ENCODE measurements around the gene MSANTD1.

MSANTD1 gene

DNA sequence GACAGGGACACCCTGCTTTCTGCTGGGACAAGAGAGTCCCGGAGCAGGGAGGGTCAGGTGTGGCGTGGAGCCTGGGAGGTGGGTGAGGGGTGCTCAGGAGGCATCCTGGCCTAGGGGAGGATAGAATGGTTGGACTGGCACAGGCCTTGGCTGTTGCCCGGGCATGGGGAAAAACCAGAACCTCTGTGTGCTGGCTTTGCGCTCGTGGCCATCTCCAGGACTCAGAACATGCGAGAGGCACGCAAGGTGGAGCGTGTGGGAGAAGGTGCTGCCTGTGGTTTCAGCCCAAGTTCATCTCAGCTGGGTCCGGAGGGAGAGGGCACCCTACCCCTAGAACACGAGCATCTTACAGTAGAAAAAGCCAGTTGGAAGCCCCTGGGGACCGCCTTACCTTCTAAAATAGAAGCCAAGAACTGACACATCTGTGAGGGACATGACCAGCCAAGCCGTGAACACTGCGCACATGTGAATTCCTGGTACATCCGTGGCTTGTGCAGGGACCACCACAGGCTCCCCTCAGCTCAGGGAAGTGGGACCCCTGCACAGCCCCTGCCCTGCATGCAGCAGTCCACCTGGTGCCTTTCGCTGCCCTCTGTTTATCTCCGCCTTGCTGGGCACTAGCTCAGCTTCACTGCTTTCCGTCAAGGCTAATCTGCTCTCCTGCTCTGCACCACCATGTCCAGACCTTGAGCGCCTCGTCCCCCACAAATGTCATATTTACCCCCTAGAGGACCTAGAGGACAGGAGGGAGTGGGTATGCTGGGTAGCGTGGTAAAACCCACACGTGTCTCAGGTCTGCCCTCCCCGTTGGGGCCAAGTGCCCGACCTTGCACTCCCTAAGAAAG, 13.5 kb downstream of the MSANTD1 start:
- no peak for DNase-seq (ENCODE audit: low read depth in 2 of 2, low spot score in 1 of 2)

- no peak for DNase-seq (ENCODE audit: low read depth in 2 of 2, low spot score in 1 of 2)
These were observed 14.3 kb downstream of the MSANTD1 start for GRCh38 chr4:3263053-3263875.

DNA sequence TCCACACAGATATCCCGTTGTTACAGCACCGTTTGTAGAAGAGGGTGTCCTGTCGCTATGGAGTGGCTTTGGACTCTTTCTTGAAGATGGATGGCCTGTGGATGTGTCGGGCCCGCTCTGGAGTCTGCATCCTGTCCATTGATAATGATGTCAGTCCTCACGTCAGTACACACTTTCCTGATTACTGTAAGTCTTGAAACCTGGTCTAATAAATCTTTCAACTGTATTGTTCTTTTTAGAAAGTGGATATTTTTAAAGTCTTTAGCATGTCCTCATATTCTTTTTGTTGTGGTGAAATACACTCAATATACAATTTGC, 14.9 kb downstream of the MSANTD1 start:
- no peak for DNase-seq (ENCODE audit: low read depth in 2 of 2, low spot score in 1 of 2)

GRCh38 chr4:3266076-3266475, 17.1 kb downstream of the MSANTD1 start:
- no peak for DNase-seq (ENCODE audit: low read depth in 2 of 2, low spot score in 1 of 2)

GRCh38 chr4:3267576-3268394, 18.8 kb downstream of the MSANTD1 start:
- no peak for DNase-seq (ENCODE audit: low read depth in 2 of 2, low spot score in 1 of 2)

GRCh38 chr4:3268395-3269104, 19.6 kb downstream of the MSANTD1 start:
- no peak for DNase-seq (ENCODE audit: low read depth in 2 of 2, low spot score in 1 of 2)

DNA sequence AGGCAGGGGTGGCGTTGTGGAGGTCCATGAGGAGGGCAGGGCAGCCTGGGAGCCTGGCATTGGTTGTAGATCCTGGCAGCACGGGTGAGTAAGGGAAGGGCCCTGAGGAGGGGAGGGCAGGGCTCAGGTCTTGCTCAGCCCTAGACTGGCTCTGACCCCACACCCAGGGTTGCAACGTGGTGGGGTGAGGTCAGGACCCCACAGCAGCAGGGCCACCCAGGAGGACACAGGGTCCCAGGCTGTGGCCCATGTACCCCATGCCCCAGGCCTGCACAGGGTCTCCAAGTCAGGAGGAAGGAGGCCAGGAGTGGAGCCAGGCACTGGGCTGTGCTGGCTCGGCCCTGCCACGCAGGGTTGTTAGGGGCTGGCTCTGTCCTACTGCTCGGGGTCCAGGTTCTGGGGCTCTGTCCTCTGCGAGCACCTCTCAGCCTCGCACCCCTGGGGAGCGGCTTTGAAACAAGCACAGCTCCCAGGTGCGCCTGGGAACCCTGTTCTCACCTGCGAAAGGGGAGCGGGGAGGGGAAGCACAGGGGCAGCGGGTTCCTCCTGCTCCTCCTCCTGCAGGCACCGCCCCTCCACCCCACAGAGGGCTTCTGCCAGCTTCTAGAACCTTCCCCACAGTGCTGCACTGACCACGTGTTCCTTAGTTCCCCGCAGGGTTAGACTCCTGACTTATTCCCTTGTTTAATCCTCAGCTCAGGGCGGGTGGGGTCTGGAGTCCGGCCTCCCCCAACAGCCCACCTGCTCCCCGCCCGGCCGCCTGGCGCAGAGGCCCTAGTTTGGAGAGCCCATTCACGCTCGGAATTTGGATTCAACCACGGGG, 20.4 kb downstream of the MSANTD1 start:
- no peak for DNase-seq (ENCODE audit: low read depth in 2 of 2, low spot score in 1 of 2)

GRCh38 chr4:3269991-3270611, 21.1 kb downstream of the MSANTD1 start:
- DNase-seq (ENCODE audit: low read depth in 2 of 2, low spot score in 1 of 2): no peak

DNA sequence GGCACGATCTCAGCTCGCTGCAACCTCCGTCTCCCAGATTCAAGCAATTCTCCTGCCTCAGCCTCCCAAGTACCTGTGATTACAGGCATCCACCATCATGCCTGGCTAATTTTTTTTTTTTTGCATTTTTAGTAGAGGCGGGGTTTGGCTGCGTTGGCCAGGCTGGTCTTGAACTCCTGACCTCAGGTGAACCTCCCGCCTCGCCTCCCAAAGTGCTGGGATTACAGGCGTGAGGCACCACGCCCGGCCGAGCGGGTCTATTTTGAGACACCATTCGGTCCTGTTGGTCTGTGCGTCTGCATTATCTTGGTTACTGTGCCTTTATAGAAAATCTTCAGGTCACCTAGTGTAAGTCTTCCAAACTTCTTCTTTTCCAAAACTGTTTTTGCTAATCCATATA, 22.2 kb downstream of the MSANTD1 start:
- no peak for DNase-seq (ENCODE audit: low read depth in 2 of 2, low spot score in 1 of 2)

- no peak for DNase-seq (ENCODE audit: low read depth in 2 of 2, low spot score in 1 of 2)
These were observed 28.0 kb downstream of the MSANTD1 start for GRCh38 chr4:3276986-3277385.

GRCh38 chr4:3280466-3280865, 31.5 kb downstream of the MSANTD1 start:
- no peak for DNase-seq (ENCODE audit: low read depth in 2 of 2, low spot score in 1 of 2)

DNA sequence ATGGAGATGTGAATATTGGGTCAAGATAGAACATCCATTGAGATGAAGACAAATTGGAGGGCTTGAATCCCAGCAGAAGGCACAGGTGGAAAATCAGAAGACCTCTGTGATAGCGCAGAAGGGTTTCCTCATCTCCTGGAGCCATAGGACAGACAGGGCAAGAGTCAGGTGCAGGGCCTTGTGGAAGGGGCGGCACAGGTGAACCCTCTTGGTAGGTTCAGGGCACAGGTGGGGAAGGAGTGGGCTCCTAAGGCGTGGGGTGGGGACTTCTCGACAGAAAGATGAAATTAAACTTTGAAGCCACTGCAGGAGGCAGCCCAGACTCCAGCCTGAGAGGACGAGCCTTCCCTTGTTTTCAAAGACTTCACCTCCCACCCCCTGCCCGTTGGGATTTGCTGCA, 34.5 kb downstream of the MSANTD1 start:
- DNase-seq (ENCODE audit: low read depth in 2 of 2, low spot score in 1 of 2): no peak

GRCh38 chr4:3283916-3284315, 35.0 kb downstream of the MSANTD1 start:
- DNase-seq (ENCODE audit: low read depth in 2 of 2, low spot score in 1 of 2): no peak

GRCh38 chr4:3284734-3285557, 36.0 kb downstream of the MSANTD1 start:
- no peak for DNase-seq (ENCODE audit: low read depth in 2 of 2, low spot score in 1 of 2)

- DNase-seq (ENCODE audit: low read depth in 2 of 2, low spot score in 1 of 2): no peak
These were observed 36.8 kb downstream of the MSANTD1 start for GRCh38 chr4:3285558-3286334.

GRCh38 chr4:3286335-3287175, 37.6 kb downstream of the MSANTD1 start:
- DNase-seq (ENCODE audit: low read depth in 2 of 2, low spot score in 1 of 2): no peak
